ENCODE data around the gene DCAF11. TPM values are rescaled to one million over a fixed set of nuclear protein-coding genes. Genes with fewer than 3 reads are reported as not detected.

The DCAF11 gene
- total and polyA plus RNA-seq, 2 of the 8 experiments (the other 6 are each of a cell fraction or from before 2014, with no cell fraction given), result 60.4 to 63.6 TPM

GRCh38 chr14:24095271-24096068 lies 19.1 kb upstream of the DCAF11 start:
- Histone ChIP-seq H3K4me3 (ENCODE audit: extremely low read depth in 1 of 4, insufficient read depth in 2 of 4, low read depth in 3 of 4, low read length in 4 of 4) (peak overlapping the region; percentile 60 to 96 (median 84)), H4K20me1 (replicated peaks in 1 of 2; ENCODE audit: control insufficient read depth in 1 of 2, insufficient read depth in 2 of 2, low read length in 2 of 2) (peaks cover 7 to 11% of the 10 kb centered on the region in 2 experiments), H3K4ac (replicated peaks; ENCODE audit: insufficient read length, low read depth, low read length) (peak overlapping the region; percentile 63), H3K23me2 (ENCODE audit: low read depth, low read length) (peaks cover 8% of the 10 kb centered on the region), H4K91ac (replicated peaks; ENCODE audit: insufficient read length, low read length) (peak overlapping the region; percentile 7), H2BK120ac (replicated peaks; ENCODE audit: low read depth, low read length) (no peak overlapping the region), H3K79me1 (ENCODE audit: low read depth, low read length) (peaks cover 5% of the 10 kb centered on the region), H3K4me2 (ENCODE audit: insufficient read depth in 1 of 2, low read depth in 2 of 2, low read length in 2 of 2) (peak overlapping the region; percentile 88 to 91), H3K14ac (ENCODE audit: insufficient read length) (no peak overlapping the region), H3K36me3 (ENCODE audit: control insufficient read depth in 2 of 4, insufficient read depth in 4 of 4, low read length in 3 of 4) (peaks cover 9 to 34% (median 19%) of the 10 kb centered on the region in 4 experiments; a peak in 6 of 8 replicates), H2BK15ac (ENCODE audit: low read length) (peak overlapping the region; percentile 73; the same call in 1 of the 2 replicates), H3K9me3 (ENCODE audit: insufficient read depth in 2 of 2, low read depth in 1 of 2, low read length in 1 of 2) (no peaks in the 10 kb centered on the region), H2BK20ac (ENCODE audit: low read length) (0 out of 2 replicates have a peak overlapping the region, but pooled peaks have one; percentile 35), H2BK5ac (ENCODE audit: low read depth, low read length) (peak overlapping the region; percentile 55; the same call in 1 of the 2 replicates), H3K56ac (replicated peaks; ENCODE audit: insufficient read length, low read depth, low read length) (peak overlapping the region; percentile 97), H2BK12ac (ENCODE audit: low read depth, low read length) (peak overlapping the region; percentile 77; the same call in 1 of the 2 replicates), H3K9ac (replicated peaks in 1 of 4; ENCODE audit: extremely low read depth in 1 of 4, low read depth in 3 of 4, low read length in 3 of 4) (peak overlapping the region; percentile 87 to 95 (median 90)), H4K8ac (ENCODE audit: extremely low read depth, insufficient read depth, low read length) (no peak overlapping the region), H4K5ac (ENCODE audit: insufficient read length, low read depth, low read length) (peak overlapping the region; percentile 42), H3K27ac (ENCODE audit: low read depth, low read length) (peak overlapping the region; percentile 89; the same call in 1 of the 2 replicates), H3K27me3 (replicated peaks in 1 of 4; ENCODE audit: control insufficient read depth in 3 of 4, extremely low read depth in 1 of 4, insufficient read depth in 3 of 4, low read length in 3 of 4) (no peaks in the 10 kb centered on the region), H3K23ac (ENCODE audit: insufficient read length) (no peak overlapping the region), H3K18ac (ENCODE audit: extremely low read depth, low read length) (peak overlapping the region; percentile 97), H2AFZ (ENCODE audit: low read length) (no peak overlapping the region), H3K4me1 (replicated peaks in 1 of 4; ENCODE audit: control insufficient read depth in 3 of 4, insufficient read depth in 4 of 4, low read length in 3 of 4) (peaks cover 5 to 13% (median 8%) of the 10 kb centered on the region in 4 experiments), H3K79me2 (ENCODE audit: control insufficient read depth in 1 of 2, insufficient read depth in 2 of 2, low read length in 2 of 2) (peaks cover 0 to 21% of the 10 kb centered on the region in 2 experiments; a peak in 2 of 4 replicates), H2AK5ac (ENCODE audit: low read depth, low read length) (peak overlapping the region; percentile 2; the same call in 1 of the 2 replicates)
- ChIA-PET POLR2A (ENCODE audit: partially characterized antibody) (interaction anchor here (0.6 to 23.9 kb wide), 27 partner anchors 10 to 545 kb away, joined by 3 to 626 read pairs (median 9); partner anchors contain the start of genes CARMIL3, CPNE6, DCAF11 and EMC9), CTCF (ENCODE audit: partially characterized antibody) (interaction anchor here (1.1 to 12.8 kb wide), 6 partner anchors 10 to 61 kb away, joined by 3 to 316 read pairs (median 7); partner anchors contain the start of gene CPNE6)
- peak in 1 of 2 experiments; percentile 71 for DNase-seq (ENCODE audit: low read depth in 1 of 2, low spot score in 2 of 2)
- 32% methylated on average over 11 of the region's 12 CpGs; no CpG with 5 or more reads in 1 of the 2 experiments for WGBS, 2 experiments (ENCODE audit: extremely low coverage in 1 of 2, insufficient coverage in 1 of 2, insufficient read length in 1 of 2, insufficient replicate concordance in 2 of 2, low coverage in 1 of 2, low lambda C conversion rate in 2 of 2, missing lambda C conversion rate in 1 of 2)
- FAIRE-seq, result peak; percentile 7
- TF ChIP-seq MAX (IDR thresholded peaks at IDR 0.05), result peak; percentile 95
- peak; percentile 82 for TF ChIP-seq E2F6 (IDR thresholded peaks at IDR 0.05)
- no peak for TF ChIP-seq RBBP5 (IDR thresholded peaks at IDR 0.05; ENCODE audit: borderline replicate concordance, low read depth, low read length)
- TF ChIP-seq TBP (IDR thresholded peaks at IDR 0.05; ENCODE audit: low read depth, low read length), result peak; percentile 89
- peak; percentile 93 for TF ChIP-seq POLR2AphosphoS5 (IDR thresholded peaks at IDR 0.05; ENCODE audit: low read depth, low read length)
- no peak for TF ChIP-seq PHF8 (conservative IDR thresholded peaks at IDR 0.05; ENCODE audit: low read depth, low read length)
- TF ChIP-seq USF2 (IDR thresholded peaks at IDR 0.05; ENCODE audit: low read length), result peak; percentile 90
- peak; percentile 94 for TF ChIP-seq TAF1 (IDR thresholded peaks at IDR 0.05; ENCODE audit: low read depth, low read length)
- TF ChIP-seq SP1 (IDR thresholded peaks at IDR 0.05; ENCODE audit: low read depth, low read length), result 0 out of 2 replicates have a peak, but pooled peaks have one; percentile 26

Data from H1 (cell line).